Aortic smooth muscle cell (primary cell): Measurements from ENCODE around the gene RPS25. TPM values are rescaled to one million over a fixed set of nuclear protein-coding genes. Genes with fewer than 3 reads are reported as not detected.

Experiments
- total RNA-seq: library from RNA; depleted of rRNA; stranded (reverse); fragments of >200 nt; gene quantifications from 2 replicates; pipeline ENCODE4 v1.2.3, GENCODE V29; 2014

The RPS25 gene
- total RNA-seq, result 652 and 653 TPM in 2 replicates

GRCh38 chr11:119018074-119018938 lies at the start of gene RPS25, which contains the start of gene TRAPPC4:
Gene RPS25, minus strand, starts transcription at chr11:119018343. Its CDS starts 59 bp downstream, at chr11:119018284.
Gene TRAPPC4, plus strand, starts transcription at chr11:119018766. Its CDS starts 30 bp downstream, at chr11:119018796.

GRCh38 chr11:119067371-119068222 lies 49.5 kb upstream of the RPS25 start, which contains the start of gene VPS11:
Gene VPS11, plus strand, starts transcription at chr11:119067818. Its CDS starts 6 bp downstream, at chr11:119067824.

GRCh38 chr11:119057000-119057769 lies 39.0 kb upstream of the RPS25 start, which contains the start of gene HYOU1:
Gene HYOU1, minus strand, starts transcription at chr11:119057205. Its CDS starts 1,045 bp downstream, at chr11:119056160.

GRCh38 chr11:119030329-119031047 lies 12.3 kb upstream of the RPS25 start, which contains the start of gene SLC37A4:
Gene SLC37A4, minus strand, starts transcription at chr11:119030877.

GRCh38 chr11:118997627-118998387 lies 20.3 kb downstream of the RPS25 start, which contains the start of gene CENATAC:
Gene CENATAC, plus strand, starts transcription at chr11:118998138. Its CDS starts 60 bp downstream, at chr11:118998198.

GRCh38 chr11:118971646-118972045 lies 46.5 kb downstream of the RPS25 start, which contains the start of gene FOXR1:
Gene FOXR1, plus strand, starts transcription at chr11:118971761. Its CDS starts 171 bp downstream, at chr11:118971932.

Other genes starting within 250 kb of the RPS25 start
- gene DDX6, start 227.2 kb downstream of the RPS25 start, total RNA-seq, result 106 and 132 TPM in 2 replicates
- not detected in 2 replicates for gene CXCR5, start 134.5 kb downstream of the RPS25 start, total RNA-seq
- 16.5 and 21.5 TPM in 2 replicates for gene BCL9L, start 92.4 kb downstream of the RPS25 start, total RNA-seq
- gene UPK2, start 62.0 kb downstream of the RPS25 start, total RNA-seq, result not detected in 2 replicates
- not detected in 2 replicates for gene FOXR1, start 46.6 kb downstream of the RPS25 start, total RNA-seq
- 27.9 and 29.2 TPM in 2 replicates for gene CENATAC, start 20.2 kb downstream of the RPS25 start, total RNA-seq
- gene TRAPPC4, start 423 bp upstream of the RPS25 start, total RNA-seq, result 88.4 and 187 TPM in 2 replicates
- 6.4 and 7.8 TPM in 2 replicates for gene SLC37A4, start 12.5 kb upstream of the RPS25 start, total RNA-seq
- 104 and 167 TPM in 2 replicates for gene HYOU1, start 38.9 kb upstream of the RPS25 start, total RNA-seq
- 38.9 and 39.2 TPM in 2 replicates for gene VPS11, start 49.5 kb upstream of the RPS25 start, total RNA-seq
- 3.7 and 5.8 TPM in 2 replicates for gene HMBS, start 66.5 kb upstream of the RPS25 start, total RNA-seq
- gene DPAGT1, start 83.5 kb upstream of the RPS25 start, total RNA-seq, result 8.8 and 11.8 TPM in 2 replicates
- 3.3 and 3.7 TPM in 2 replicates for gene C2CD2L, start 89.0 kb upstream of the RPS25 start, total RNA-seq
- gene HINFP, start 103.2 kb upstream of the RPS25 start, total RNA-seq, result 12.4 and 12.9 TPM in 2 replicates
- under 0.01 TPM in 1 of 2 replicates, not detected in the other for gene ABCG4, start 130.7 kb upstream of the RPS25 start, total RNA-seq
- 13.9 and 16.2 TPM in 2 replicates for gene NLRX1, start 150.4 kb upstream of the RPS25 start, total RNA-seq
- gene NHERF4, start 167.1 kb upstream of the RPS25 start, total RNA-seq, result not detected in 2 replicates
- 3.4 and 5.0 TPM in 2 replicates for gene CBL, start 188.0 kb upstream of the RPS25 start, total RNA-seq